HepG2 (cell line): Measurements from ENCODE around the gene LDLRAD4. TPM values are rescaled to one million over a fixed set of nuclear protein-coding genes. Genes with fewer than 3 reads are reported as not detected.

Experiments
- ATF1 ChIP-seq: IDR thresholded peaks from 2 replicates; pipeline ENCODE4 v1.6.1; 2016; ENCODE audit warnings: mild to moderate bottlenecking, control low read depth
- CEBPB ChIP-seq: IDR thresholded peaks from 2 replicates; pipeline ENCODE4 v1.6.1; 2011; ENCODE audit warnings: low read depth, low read length, improper control_type of control experiment, borderline replicate concordance
- FUBP1 ChIP-seq: sonication (generic); formaldehyde crosslinking; IDR thresholded peaks from 2 replicates; pipeline ENCODE4 v1.5.1; 2020; ENCODE audit warnings: missing genetic modification reagents, mild to moderate bottlenecking, borderline replicate concordance
- HHEX ChIP-seq: IDR thresholded peaks from 2 replicates; pipeline ENCODE4 v1.6.1; 2016; ENCODE audit warnings: control low read depth
- KLF11 ChIP-seq: IDR thresholded peaks from 2 replicates; pipeline ENCODE4 v1.6.1; 2016; ENCODE audit warnings: missing compliant biosample characterization
- NFIB ChIP-seq: sonication (generic); formaldehyde crosslinking; IDR thresholded peaks from 2 replicates; pipeline ENCODE4 v1.9.0; 2021; ENCODE audit warnings: missing genetic modification reagents, mild to moderate bottlenecking, borderline replicate concordance
- NR2F6 ChIP-seq, 2 experiments: IDR thresholded peaks; 2 replicates each; pipeline ENCODE4 v1.6.1; 2016; ENCODE audit warnings: antibody characterized with exemption in 1 of 2, mild to moderate bottlenecking in 1 of 2
- NR3C1 ChIP-seq: sonication (generic); formaldehyde crosslinking; IDR thresholded peaks from 2 replicates; pipeline ENCODE4 v1.4.0; 2020; ENCODE audit warnings: missing genetic modification reagents
- PAXIP1 ChIP-seq: sonication (generic); formaldehyde crosslinking; conservative IDR thresholded peaks from 2 replicates; pipeline ENCODE4 v1.4.0; 2020; ENCODE audit warnings: mild to moderate bottlenecking, missing genetic modification reagents, moderate library complexity
- PCBP2 ChIP-seq: fragments of 200-400 bp; formaldehyde crosslinking; optimal IDR thresholded peaks from 2 replicates; pipeline ENCODE3; 2018; ENCODE audit warnings: low read length, low read depth; ENCODE audit not compliant: poor library complexity, severe bottlenecking
- PPARG ChIP-seq: conservative IDR thresholded peaks from 2 replicates; pipeline ENCODE4 v1.6.1; 2016; ENCODE audit warnings: missing biosample characterization, missing genetic modification reagents
- RBM39 ChIP-seq: fragments of 200-400 bp; formaldehyde crosslinking; IDR thresholded peaks from one replicate; pipeline ENCODE4 v1.6.1; 2018; ENCODE audit warnings: antibody characterized with exemption, mild to moderate bottlenecking, low read depth, low read length; ENCODE audit not compliant: poor library complexity, severe bottlenecking
- TBX3 ChIP-seq: fragments of 450-650 bp; IDR thresholded peaks from 2 replicates; pipeline ENCODE4 v1.6.1; 2017; ENCODE audit warnings: antibody characterized with exemption, mild to moderate bottlenecking, inconsistent platforms, borderline replicate concordance
- ZFP90 ChIP-seq: sonication (generic); formaldehyde crosslinking; IDR thresholded peaks from 2 replicates; pipeline ENCODE4 v1.8.0; 2022; ENCODE audit warnings: missing genetic modification reagents, mild to moderate bottlenecking, inconsistent platforms, borderline replicate concordance
- ZNF317 ChIP-seq: sonication (generic); formaldehyde crosslinking; IDR thresholded peaks from 2 replicates; pipeline ENCODE4 v1.5.0; 2020; ENCODE audit warnings: mild to moderate bottlenecking, missing genetic modification reagents
- ZNF354B ChIP-seq: sonication (generic); formaldehyde crosslinking; IDR thresholded peaks from 2 replicates; pipeline ENCODE4 v1.8.0; 2022; ENCODE audit warnings: mild to moderate bottlenecking, missing genetic modification reagents
- ZNF446 ChIP-seq: sonication (generic); formaldehyde crosslinking; IDR thresholded peaks from 2 replicates; pipeline ENCODE4 v1.5.0; 2020; ENCODE audit warnings: mild to moderate bottlenecking, missing genetic modification reagents
- ZNF460 ChIP-seq: sonication (generic); formaldehyde crosslinking; IDR thresholded peaks from 2 replicates; pipeline ENCODE4 v1.5.1; 2020; ENCODE audit warnings: missing genetic modification reagents, mild to moderate bottlenecking, borderline replicate concordance
- ZNF709 ChIP-seq: sonication (generic); formaldehyde crosslinking; IDR thresholded peaks from 2 replicates; pipeline ENCODE4 v1.5.0; 2020; ENCODE audit warnings: mild to moderate bottlenecking, missing genetic modification reagents
- ZNF737 ChIP-seq: sonication (generic); formaldehyde crosslinking; IDR thresholded peaks from 2 replicates; pipeline ENCODE4 v1.5.0; 2020; ENCODE audit warnings: missing genetic modification reagents, mild to moderate bottlenecking, borderline replicate concordance
- ZNF777 ChIP-seq: sonication (generic); formaldehyde crosslinking; IDR thresholded peaks from 2 replicates; pipeline ENCODE4 v1.4.0; 2020; ENCODE audit warnings: missing genetic modification reagents
- polyA plus RNA-seq, 8 experiments: library from polyadenylated mRNA; depleted of rRNA in 3 of 8; stranded (reverse) in 7 of 8; unstranded in 1 of 8; fragments of >200 nt; fragmentation: Illumina TruSeq in 4 of 8; extraction: Trizol in 4 of 8; gene quantifications; 2 replicates each; pipeline versions ENCODE4 v1.2.1 to v1.2.3, GENCODE V29; 2011 to 2016; ENCODE audit warnings: low read depth in 4 of 8, missing spikeins in 1 of 8, mixed read lengths in 1 of 8; ENCODE audit not compliant: insufficient read depth in 1 of 8
- total RNA-seq, 5 experiments: library from RNA; depleted of rRNA; stranded (reverse); fragments of >200 nt; fragmentation: Illumina TruSeq; extraction: Trizol; gene quantifications; 2 replicates each; pipeline ENCODE4 v1.2.3, GENCODE V29; 2016; ENCODE audit warnings: low read depth in 1 of 5
- TF ChIP-seq, protein P1 (sequence below): sonication (generic); formaldehyde crosslinking; IDR thresholded peaks from 2 replicates; pipeline ENCODE4 v1.8.1; 2023; ENCODE audit warnings: mild to moderate bottlenecking, missing genetic modification reagents

The LDLRAD4 gene
- total and polyA plus RNA-seq, 2 of the 13 experiments (the other 11 are each of a cell fraction or from before 2014, with no cell fraction given) = 13.6 to 20.9 TPM

GRCh38 chr18:13338318-13338717 is 119.8 kb downstream of the LDLRAD4 start (continued):
- TF ChIP-seq FUBP1 (no peak), CEBPB (no peak), ZNF777 (no peak), ZFP90 (CRISPR knock-in tag) (no peak), PPARG (CRISPR knock-in tag) (0 out of 2 replicates have a peak, but pooled peaks have one; percentile 41), NR3C1 (CRISPR knock-in tag) (no peak), ZNF460 (CRISPR knock-in tag) (no peak), HHEX (CRISPR knock-in tag) (no peak), TBX3 (no peak), ZNF737 (CRISPR knock-in tag) (no peak), ZNF317 (CRISPR knock-in tag) (no peak), KLF11 (CRISPR knock-in tag) (no peak), RBM39 (no peak), NFIB (CRISPR knock-in tag) (no peak), ZNF446 (CRISPR knock-in tag) (no peak), ZNF709 (CRISPR knock-in tag) (no peak), ATF1 (no peak), PCBP2 (no peak), NR2F6 (IDR thresholded peaks at IDR 0.05) (0 out of 2 replicates have a peak, but pooled peaks have one; percentile 30), NR2F6 (CRISPR knock-in tag; IDR thresholded peaks at IDR 0.05) (peak; percentile 71), ZNF354B (CRISPR knock-in tag) (no peak), PAXIP1 (CRISPR knock-in tag) (peak; percentile 93)
- TF ChIP-seq, protein P1, sequence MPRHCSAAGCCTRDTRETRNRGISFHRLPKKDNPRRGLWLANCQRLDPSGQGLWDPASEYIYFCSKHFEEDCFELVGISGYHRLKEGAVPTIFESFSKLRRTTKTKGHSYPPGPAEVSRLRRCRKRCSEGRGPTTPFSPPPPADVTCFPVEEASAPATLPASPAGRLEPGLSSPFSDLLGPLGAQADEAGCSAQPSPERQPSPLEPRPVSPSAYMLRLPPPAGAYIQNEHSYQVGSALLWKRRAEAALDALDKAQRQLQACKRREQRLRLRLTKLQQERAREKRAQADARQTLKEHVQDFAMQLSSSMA (CRISPR knock-in tag) = no peak
